ENCODE results near the gene MAP3K19.

MAP3K19 gene

DNA sequence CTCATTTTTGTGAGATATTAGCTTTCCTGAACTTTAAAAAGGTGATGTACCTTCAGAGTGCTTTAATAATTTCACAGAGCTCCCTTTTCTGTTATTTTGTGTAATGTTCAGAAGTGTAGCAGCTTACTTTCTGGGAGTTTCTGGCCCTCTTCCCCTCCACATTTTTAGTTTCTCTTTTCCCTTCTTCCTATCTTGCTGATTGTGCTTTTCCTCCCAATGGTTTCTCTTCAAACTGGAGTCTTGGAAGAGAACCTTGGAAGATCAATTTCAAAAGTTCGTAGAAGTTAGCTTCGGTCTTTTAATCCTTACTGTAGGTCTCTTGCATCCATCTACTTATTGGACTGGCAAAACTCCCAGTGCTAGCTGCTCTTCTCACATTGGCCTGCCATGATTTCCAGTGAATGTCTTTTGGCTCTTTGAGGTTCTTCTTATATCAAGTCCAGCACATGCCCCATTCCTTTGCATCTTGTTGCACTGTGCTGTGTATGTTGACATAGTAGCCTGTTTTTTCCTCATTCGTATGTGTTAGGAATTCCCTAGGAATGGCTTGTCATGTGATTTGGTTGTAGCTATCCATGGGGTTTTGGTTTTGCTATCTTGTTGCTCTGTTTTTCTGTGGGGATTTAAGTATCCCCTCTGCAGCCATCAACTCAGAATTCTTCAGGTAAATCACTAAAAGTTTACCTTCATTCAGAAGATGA, 120.9 kb downstream of the MAP3K19 start:
- DNase-seq = no peak

DNA sequence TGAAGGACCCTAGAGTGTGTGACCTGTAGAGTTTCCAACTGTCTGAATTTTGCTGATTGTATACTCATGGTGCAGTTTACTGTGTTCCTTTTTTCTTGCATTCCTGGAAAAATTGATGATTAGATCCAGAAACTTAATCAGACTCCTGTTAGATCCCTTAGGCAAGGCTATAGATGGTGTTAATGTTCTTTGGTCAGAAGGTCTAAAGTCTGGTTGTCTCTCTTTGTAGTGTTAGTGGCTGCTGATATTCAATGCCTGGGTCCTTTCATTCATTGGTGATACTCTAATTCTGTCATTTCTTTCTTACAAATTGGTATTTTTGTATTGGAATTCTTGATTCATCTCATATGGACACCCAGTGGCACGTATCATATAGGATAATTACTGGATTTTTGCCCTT, 122.3 kb downstream of the MAP3K19 start:
- DNase-seq = no peak

DNA sequence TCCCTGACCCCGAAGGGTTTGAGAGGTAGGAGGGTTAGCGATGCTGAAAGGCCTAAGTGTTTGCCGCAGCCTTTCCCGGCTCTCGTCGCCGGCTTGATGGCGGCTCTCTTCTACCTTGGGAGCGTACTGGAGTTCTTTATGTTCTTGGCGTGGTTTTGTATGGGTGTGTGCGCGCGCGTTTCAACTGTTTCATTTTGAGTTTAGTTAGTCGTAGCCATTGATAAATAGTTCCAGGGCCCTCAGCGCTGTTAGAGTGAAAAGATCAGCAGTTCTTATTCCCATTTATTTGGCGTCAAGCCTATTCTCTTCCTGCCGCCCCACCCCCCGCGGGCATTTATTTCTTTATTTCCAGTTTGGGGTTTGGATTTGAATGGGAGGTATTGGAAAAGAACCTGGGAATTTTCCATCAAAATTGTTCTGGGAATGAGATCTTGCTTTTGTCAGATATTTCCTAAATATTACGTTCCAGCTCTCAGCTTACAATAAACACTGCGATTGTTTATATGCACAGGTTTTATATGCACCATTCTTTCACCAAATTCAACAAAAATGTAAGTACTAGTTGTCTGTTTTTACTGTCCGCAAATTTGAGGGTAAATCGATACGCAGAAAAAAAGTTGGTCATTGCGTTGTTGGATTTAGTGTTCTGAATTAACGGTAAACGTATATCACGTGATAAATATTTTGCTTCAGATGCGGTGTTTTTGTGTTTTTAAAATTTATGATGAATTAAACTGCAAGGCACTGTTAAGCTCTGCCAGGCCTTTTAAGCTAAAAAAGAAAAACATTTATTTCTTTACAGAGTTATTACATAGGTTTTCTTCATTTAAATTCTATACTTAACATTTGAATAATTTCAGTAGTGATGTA, 127.7 kb downstream of the MAP3K19 start:
- DNase-seq = peak; percentile 39 to 42

DNA sequence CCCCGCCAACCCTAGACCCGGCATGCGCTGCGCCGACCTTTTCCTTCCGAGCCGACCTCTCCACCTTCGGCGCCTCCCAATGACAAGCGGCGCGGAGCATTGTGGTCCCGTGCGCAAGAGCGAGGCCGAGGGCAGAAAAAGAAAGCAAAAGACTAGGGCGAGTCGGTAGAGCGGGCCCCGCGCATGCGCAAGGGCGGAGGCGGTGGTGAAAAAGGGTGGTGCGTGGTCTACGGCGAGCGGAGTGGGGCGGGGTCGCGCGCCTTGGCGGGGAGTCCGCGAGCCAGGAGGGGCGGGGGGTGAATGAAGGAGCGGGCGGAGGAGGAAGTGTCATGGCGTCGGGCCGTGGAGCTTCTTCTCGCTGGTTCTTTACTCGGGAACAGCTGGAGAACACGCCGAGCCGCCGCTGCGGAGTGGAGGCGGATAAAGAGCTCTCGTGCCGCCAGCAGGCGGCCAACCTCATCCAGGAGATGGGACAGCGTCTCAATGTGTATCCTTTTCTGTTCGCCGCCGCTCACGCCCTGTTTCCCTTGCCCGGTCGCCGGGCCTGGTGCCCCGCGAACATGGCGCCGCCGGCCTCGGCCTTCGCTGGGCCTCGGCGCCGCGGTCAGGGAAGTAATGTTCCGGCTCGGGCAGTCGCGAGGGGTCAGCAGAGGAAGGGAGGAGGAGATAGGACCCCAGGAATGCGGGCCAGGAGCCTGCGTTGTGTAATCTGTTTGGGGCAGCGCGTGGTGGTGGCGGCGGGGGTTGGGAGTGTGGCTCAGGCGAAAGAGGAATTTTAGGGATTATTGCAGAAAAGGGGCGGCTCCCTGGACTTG, 128.5 kb downstream of the MAP3K19 start, which contains the start of gene CCNT2:
CCNT2 (plus strand) TSS at position 297 of the 815 bp plus-strand sequence; CDS start at position 330, 33 bp downstream.
- peak; percentile 99 for DNase-seq

DNA sequence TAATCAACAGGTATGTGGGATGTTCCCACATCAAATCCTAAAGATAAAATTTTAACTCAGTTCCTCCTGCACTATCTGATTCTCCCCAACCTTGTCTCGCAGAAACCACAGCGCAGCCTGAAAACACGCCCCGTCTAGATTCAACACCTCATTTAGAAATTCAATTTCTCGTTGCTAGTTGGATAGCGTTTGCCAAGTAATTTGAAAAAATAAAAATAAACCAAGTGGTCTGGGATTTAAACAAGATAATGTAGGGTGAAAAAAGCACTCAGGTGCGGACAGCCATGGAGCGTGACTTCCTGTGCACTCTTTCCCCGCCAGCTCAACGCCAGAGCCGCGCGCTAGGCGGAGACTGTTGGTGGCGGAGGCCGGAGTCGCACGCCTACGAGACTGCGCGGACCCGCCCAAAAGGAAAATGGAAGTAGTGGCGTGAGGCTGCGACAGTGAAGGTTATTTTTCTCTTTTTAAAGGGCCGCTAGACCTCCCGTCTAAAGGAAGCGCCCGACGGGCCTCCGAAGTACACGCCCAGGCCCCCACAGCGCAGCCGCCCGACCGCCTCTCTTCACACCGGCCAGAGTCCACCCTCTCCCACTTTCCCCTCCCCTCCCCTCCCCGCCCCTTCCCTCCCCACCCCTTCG, 129.2 kb downstream of the MAP3K19 start:
- peak; percentile 84 to 85 for DNase-seq

DNA sequence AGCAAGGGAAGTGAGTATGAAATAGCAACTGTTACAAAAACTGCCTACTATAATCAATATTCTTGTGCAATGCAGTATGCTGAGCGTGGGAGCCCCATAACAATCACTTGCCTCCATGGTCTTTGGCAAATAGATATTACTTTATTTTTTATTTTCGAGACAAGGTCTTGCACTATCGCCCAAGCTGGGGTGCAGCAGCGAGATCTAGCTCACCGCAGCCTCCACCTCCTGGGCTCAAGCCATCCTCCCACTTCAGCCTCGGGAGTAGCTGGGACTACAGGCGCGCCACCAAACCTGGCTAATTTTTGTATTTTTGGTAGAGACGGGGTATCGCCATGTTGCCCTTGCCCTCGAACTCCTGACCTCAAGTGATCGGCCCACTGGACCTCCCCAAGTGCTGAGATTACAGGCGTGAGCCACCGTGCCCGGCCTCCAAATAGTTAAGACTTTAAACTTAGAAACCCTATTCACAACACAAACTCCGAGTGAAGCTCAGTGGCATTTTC, 129.8 kb downstream of the MAP3K19 start:
- peak; percentile 2 to 8 for DNase-seq
